PC-3 (cell line): ENCODE measurements around the gene SNORC.

ENCODE experiments used
- EZH2 ChIP-seq: fragments of 300-600 bp; sonication (generic); IDR thresholded peaks from one replicate; pipeline ENCODE4 v1.6.1; 2017; ENCODE audit warnings: antibody characterized with exemption, mild to moderate bottlenecking, low read length; ENCODE audit not compliant: unreplicated experiment
- TF ChIP-seq, protein P1 (sequence below): fragments of 300-600 bp; sonication (generic); conservative IDR thresholded peaks from 2 replicates; pipeline ENCODE4 v1.5.1; 2017; ENCODE audit warnings: antibody characterized with exemption, low read depth, mild to moderate bottlenecking, low read length

GRCh38 chr2:232897598-232898408 lies 27.7 kb downstream of the SNORC start:
- TF ChIP-seq, protein P1, sequence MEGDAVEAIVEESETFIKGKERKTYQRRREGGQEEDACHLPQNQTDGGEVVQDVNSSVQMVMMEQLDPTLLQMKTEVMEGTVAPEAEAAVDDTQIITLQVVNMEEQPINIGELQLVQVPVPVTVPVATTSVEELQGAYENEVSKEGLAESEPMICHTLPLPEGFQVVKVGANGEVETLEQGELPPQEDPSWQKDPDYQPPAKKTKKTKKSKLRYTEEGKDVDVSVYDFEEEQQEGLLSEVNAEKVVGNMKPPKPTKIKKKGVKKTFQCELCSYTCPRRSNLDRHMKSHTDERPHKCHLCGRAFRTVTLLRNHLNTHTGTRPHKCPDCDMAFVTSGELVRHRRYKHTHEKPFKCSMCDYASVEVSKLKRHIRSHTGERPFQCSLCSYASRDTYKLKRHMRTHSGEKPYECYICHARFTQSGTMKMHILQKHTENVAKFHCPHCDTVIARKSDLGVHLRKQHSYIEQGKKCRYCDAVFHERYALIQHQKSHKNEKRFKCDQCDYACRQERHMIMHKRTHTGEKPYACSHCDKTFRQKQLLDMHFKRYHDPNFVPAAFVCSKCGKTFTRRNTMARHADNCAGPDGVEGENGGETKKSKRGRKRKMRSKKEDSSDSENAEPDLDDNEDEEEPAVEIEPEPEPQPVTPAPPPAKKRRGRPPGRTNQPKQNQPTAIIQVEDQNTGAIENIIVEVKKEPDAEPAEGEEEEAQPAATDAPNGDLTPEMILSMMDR: no peak
- no peak for TF ChIP-seq EZH2
